Gastrocnemius medialis (tissue), 4 donors: Measurements from ENCODE around the gene SAMD3.
"Not testable (repeated sequence)": the region's sequence is repeated elsewhere in the genome, so short reads cannot be mapped to it uniquely, and the experiment has no call there.

Experiments used
- POLR2A ChIP-seq, 2 donors: fragments of 450-650 bp; IDR thresholded peaks; one replicate each; pipeline ENCODE4 v1.6.1; 2017; ENCODE audit warnings: antibody characterized with exemption in 2 of 2, mild to moderate bottlenecking in 2 of 2, moderate library complexity in 2 of 2
- TF ChIP-seq, protein P1 (sequence below), 5 experiments: fragments of 450-650 bp in 3 of 5; fragments of 200-600 bp in 2 of 5; sonication (generic) in 2 of 5; IDR thresholded peaks in 4 of 5; conservative IDR thresholded peaks in 1 of 5; 1 replicate in 4 of 5; 2 replicates in 1 of 5; pipeline ENCODE4 v1.5.1; 2016 to 2019; ENCODE audit warnings: antibody characterized with exemption in 5 of 5, mild to moderate bottlenecking in 3 of 5, moderate library complexity in 3 of 5

DNA sequence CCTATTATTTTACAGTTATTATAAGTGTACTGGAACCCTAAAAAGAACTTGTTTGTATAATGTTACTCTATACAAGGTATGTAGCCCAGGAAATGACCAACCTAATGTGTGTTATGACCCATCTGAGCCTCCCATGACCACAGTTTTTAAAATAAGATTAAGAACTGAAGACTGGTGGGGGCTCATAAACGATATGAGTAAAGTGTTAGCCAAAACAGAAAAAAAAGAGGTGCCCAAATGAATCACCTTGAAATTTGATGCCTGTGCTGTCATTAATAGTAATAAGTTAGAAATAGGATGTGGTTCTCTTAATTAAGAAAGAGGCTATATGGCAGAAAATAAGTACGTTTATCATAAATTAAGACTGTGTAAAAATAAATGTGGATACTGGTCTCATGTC is 42.8 kb upstream of the SAMD3 start:
- TF ChIP-seq, protein P1, sequence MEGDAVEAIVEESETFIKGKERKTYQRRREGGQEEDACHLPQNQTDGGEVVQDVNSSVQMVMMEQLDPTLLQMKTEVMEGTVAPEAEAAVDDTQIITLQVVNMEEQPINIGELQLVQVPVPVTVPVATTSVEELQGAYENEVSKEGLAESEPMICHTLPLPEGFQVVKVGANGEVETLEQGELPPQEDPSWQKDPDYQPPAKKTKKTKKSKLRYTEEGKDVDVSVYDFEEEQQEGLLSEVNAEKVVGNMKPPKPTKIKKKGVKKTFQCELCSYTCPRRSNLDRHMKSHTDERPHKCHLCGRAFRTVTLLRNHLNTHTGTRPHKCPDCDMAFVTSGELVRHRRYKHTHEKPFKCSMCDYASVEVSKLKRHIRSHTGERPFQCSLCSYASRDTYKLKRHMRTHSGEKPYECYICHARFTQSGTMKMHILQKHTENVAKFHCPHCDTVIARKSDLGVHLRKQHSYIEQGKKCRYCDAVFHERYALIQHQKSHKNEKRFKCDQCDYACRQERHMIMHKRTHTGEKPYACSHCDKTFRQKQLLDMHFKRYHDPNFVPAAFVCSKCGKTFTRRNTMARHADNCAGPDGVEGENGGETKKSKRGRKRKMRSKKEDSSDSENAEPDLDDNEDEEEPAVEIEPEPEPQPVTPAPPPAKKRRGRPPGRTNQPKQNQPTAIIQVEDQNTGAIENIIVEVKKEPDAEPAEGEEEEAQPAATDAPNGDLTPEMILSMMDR (IDR thresholded peaks at IDR 0.05 in 4 of 5, conservative IDR thresholded peaks at IDR 0.05 in 1 of 5), result not testable (repeated sequence)
- TF ChIP-seq POLR2A (IDR thresholded peaks at IDR 0.05), result not testable (repeated sequence)
